Fibroblast of the conjunctiva (primary cell): ENCODE measurements around the gene COL26A1.
A peak's percentile ranks its signal among the peaks of the same experiment; 100 is the strongest.
"Not testable (repeated sequence)": the region's sequence is repeated elsewhere in the genome, so short reads cannot be mapped to it uniquely, and the experiment has no call there.

Experiments used
- DNase-seq: peaks from one replicate; pipeline ENCODE4 v3.0.0-alpha.2; 2010; ENCODE audit warnings: low read depth

COL26A1 gene

DNA sequence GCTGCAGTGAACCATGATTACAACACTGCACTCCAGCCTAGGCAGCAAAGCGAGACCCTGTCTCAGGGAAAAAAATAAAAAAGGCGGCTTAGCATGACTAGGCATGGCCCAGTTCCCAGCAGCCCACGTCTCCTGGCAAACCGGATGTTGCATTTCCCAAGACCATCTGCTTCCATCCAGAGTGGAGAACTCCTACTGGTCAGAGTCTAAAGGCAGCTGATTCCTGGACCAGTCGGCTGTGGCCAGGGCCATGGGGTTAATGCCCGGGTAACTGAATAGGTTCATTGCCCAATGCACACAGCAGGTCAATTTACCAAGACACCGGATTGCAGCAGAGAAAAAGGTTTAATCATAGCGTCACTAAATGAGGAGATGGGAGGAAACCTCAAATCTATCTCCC, 133.3 kb downstream of the COL26A1 start:
- no peak for DNase-seq

DNA sequence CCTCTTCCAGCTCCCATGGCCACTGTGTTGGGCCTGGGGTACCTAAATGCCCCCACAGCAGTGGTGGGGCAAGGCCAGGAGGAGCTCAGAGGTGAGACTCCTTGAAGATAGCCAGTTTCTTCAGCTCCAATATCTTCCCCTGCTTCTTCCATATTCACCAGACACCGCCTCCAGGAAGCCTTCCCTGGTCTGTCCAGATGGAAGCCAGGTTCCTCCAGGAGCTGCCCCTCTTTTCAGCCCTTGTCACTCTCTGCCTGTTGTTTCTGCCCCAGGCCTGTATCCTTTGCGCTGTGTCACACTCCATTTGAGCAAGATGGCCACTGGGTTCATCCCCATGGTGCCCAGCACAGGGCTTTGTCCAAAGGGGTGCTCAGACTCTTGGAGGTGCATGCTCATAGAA, 138.7 kb downstream of the COL26A1 start:
- no peak for DNase-seq

DNA sequence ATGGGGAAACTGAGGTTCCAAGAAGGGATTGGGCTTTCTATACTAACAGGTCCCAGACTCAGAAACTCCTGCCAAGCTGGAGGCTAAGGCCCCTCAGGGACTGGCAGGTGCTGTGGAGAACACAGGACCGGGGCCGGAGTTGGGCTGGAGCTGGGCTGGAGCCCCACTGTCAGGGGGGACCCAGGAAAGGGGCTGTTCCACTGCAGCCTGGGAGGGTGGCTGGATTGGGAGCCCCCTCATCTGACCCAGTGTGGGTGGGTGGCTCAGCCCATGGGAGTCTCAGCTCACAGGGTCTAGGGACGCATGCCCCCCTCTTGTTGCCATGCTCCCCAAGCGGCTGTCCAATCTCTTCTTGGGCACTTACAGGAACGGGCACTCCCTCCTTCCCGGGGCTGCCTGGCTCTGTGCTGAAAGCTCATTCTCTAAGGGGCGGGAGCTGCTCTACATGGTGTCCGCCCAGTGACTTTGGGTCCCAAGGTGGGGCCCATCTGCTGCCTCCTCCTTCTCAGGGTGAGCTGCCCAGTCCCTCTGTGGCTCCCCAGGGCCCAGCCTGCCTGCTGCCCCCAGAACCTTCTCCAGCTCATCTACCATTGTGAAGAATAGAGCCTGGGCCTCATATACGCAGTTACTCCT, 139.9 kb downstream of the COL26A1 start:
- DNase-seq: no peak

DNA sequence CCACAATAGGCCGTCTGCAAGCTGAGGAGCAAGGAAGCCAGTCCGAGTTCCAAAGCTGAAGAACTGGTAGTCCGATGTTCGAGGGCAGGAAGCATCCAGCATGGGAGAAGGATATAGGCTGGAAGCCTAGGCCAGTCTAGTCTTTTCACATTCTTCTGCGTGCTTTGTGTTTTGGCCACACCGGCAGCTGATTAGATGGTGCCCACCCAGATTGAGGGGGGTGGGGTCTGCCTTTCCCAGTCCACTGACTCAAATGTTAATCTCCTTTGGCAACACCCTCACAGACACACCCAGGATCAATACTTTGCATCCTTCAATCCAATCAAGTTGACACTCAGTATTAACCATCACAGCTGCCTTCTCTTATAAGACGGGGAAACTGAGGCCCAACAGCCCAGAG, 142.8 kb downstream of the COL26A1 start:
- not testable (repeated sequence) for DNase-seq

DNA sequence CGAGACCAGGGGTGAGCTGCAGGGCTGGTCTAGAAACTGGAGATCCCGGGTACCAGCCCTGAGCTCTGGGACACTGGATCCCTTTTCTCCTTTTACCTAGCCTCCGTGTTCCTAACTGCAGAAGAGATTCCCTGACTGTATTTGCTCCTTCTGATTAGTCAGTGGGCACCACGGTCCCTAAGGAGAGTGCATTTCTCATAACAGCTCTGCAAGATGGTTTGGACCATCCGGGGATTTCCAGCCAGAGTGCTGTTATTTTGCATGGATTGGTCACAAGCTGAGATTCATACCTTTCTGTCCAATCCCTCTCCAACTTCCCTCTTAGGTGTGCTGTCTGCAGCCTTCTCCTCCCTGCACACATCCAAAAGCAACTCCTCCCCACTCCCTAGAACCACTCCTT, 143.9 kb downstream of the COL26A1 start:
- DNase-seq: no peak

DNA sequence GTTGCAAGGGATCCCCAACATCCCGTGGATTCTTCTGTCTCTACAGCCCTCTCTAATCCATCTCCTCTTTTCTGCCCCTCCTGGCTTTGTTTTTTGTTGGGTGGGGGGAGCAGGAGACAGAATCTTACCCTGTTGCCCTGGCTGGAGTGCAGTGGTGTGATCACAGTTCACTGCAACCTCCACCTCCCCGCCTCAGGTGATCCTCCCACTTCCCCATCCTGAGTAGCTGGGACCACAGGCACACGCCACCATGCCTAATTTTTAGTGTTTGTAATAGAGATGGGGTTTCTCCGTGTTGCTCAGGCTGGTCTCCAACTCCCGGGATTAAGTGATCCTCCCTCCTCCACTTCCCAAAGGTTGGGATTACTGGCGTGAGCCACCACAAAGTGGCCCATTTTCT, 144.7 kb downstream of the COL26A1 start:
- no peak for DNase-seq

DNA sequence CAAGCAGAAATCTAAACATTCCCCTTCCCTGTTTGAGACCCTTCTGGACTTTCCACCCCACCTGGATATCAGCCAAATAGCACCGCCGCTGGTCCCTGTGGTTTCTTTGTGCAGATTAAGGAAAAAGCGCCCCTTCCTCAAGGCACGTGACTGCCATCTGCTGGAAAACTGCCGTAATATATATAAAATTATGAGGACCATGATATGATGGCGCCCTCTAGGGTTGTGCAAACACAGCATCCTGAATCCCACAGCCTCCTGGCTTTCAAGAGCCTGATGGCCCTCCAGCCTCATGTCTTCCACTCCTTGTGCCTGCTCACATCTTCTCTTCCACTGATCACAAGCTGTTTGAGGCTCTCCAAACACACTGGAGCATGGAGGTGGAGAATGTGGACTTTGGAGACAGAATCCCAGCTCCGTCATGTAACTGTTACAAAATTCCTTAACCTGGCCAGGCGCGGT, 145.1 kb downstream of the COL26A1 start:
- DNase-seq: peak; percentile 24

DNA sequence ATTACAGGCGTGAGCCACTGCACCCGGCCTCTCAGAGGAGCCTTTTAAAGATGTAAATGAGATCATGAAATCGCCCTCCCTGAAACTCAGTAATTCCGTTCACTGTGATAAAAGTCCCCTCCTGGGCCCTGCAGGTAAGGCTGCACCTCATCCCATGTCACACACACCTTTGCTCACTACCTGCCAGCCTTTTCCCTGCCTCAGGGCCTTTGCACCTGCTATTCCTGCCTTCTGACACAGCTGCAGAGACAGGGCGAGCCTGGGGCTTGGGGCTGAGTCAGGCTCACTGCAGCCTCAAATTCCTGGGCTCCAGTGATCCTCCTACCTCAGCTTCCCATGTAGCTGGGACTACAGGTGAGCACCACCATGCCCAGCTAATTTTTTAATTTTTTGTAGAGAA, 147.6 kb downstream of the COL26A1 start:
- no peak for DNase-seq

DNA sequence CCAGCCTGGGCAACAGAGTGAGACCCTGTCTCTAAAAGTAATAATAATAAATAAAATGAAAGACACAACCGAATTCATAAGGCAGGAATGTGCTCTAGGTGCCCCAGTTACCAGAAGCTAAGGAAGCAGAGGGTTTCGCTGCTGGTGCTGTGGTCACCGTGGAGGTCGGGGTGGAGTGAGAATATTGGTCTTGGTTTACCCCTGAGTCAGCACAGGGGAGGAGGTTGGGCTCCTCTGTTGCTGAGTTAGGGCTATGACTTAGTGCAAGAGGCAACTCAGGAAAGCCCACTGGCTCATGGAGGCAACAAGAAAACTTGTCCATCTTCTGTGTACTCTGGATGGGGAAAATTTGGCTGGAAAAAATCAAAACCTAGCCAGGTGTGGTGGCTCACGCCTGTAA, 149.3 kb downstream of the COL26A1 start:
- no peak for DNase-seq

DNA sequence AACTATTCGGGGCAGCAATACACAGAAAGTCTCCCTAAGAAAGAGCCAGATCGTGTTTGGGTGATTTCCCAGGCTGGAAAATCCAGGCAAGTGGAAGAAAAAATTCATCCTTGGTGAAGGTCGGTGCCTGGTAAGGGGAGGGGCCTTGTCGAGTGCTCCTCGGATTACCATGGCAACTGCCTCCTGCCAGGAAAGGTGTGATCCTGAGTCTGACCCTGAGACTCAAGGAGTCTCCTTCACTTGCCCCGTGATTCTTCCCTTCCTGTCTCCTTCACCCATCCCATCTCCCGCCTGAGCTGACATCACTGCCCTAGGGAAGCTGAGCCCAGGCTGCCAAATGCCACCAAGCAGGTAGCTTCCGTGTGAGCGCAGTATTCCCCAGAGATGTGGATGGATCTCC, 154.2 kb downstream of the COL26A1 start:
- no peak for DNase-seq

DNA sequence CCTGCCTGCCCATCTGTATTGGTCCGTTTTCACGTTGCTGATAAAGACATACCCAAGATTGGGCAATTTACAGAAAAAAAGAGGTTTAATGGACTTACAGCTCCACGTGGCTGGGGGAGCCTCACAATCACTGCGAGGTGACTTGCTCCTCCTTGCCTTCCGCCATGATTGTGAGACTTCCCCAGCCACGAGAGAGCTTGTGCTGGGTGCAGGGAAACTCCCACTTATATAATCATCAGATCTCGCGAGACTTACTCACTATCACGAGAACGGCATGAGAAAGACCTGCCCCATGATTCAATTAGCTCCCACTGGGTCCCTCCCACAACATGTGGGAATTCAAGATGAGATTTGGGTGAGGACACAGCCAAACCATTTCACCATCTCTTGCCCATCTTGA, 154.6 kb downstream of the COL26A1 start:
- DNase-seq: no peak

DNA sequence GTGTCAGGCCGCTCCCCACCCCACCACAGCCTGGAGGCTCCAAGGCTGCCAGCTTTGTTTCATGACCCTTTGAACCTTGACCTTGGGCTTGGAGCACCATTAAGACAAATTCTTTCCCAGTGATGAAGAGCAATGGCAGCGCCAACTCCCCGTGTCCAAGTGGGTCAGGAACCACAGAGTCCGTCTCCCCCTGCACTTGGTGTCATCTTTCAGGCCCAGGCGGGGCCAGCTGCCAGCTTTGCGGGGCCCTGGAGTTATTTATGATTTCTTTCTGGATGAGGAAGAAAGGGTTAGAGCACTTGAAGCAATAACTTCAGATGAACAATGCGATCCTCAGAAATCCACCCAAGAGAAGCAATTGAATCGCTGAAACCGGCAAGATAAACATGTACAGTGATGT, 155.7 kb downstream of the COL26A1 start:
- peak; percentile 44 for DNase-seq

DNA sequence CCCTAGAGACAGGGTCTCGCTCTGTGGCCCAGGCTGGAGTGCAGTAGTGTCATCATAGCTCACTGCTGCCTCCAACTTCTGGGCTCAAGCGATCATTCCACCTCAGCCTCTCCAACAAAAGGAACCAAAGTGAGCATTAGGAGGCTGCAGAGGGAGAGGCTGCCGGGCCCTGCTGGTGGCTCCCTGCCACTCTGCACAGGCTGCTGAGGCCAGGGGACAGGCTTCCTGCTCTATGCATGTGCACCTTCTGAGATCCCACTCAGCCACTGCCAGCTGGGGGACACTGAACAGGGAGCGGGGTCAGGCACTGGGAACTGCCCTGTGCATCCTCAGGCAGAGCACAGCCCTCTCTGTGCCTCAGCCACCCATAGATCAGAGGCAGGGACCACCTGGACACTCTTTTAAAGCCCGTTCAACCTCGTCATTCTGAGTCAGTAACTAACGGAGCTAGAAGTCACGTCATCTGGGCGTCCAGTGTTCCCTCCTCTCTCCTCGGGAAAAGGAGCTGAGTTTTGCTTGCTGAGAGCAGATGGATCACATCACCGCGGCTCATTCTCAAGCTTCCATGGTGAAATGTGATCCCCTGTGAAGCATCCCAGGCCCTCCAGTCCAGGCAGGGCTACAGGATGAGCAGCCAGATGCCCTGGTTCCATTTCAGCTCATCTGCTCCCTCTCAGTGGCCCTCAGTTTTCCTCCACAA, 156.8 kb downstream of the COL26A1 start:
- peak; percentile 36 for DNase-seq

DNA sequence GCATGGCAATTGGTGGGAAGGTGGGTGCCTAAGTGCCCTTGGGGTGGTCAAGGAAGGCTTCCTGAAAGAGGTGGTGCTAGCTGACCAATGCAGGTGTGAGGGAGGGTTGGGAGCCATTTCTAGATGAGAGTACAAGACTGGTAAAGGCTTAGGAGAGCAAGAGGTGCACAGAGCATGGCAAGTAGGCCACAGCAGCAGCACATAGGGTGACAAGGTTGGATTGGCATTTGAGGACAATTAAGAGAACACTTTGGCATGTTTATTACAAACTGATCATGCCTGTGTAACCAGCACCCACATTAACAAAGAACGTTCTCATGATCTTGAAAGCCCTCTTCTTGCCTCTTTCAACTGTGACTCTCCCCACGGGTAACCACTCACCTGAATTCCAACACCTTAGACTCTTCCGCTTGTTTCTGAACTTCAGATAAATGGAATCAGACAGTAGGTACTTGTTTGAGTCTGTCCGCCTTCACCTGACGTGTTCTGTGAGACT, 158.8 kb downstream of the COL26A1 start:
- DNase-seq: no peak

DNA sequence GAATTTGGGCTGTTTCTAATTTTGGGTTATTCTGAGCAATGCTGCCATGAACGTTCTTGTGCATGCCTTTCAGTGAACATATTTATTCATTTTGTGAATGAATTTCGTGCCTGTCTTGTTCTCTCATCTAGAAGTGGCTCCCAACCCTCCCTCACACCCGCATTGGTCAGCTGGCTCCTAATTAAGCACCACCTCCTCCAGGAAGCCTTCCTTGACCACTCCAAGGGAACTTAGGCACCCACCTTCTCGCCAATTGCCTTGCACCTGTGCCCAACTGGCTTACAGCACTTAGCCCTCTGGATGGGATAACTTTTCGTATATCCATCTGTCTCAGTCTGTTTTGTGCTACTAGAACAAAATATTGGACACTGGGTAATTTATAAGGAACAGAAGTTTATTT, 159.3 kb downstream of the COL26A1 start:
- no peak for DNase-seq

DNA sequence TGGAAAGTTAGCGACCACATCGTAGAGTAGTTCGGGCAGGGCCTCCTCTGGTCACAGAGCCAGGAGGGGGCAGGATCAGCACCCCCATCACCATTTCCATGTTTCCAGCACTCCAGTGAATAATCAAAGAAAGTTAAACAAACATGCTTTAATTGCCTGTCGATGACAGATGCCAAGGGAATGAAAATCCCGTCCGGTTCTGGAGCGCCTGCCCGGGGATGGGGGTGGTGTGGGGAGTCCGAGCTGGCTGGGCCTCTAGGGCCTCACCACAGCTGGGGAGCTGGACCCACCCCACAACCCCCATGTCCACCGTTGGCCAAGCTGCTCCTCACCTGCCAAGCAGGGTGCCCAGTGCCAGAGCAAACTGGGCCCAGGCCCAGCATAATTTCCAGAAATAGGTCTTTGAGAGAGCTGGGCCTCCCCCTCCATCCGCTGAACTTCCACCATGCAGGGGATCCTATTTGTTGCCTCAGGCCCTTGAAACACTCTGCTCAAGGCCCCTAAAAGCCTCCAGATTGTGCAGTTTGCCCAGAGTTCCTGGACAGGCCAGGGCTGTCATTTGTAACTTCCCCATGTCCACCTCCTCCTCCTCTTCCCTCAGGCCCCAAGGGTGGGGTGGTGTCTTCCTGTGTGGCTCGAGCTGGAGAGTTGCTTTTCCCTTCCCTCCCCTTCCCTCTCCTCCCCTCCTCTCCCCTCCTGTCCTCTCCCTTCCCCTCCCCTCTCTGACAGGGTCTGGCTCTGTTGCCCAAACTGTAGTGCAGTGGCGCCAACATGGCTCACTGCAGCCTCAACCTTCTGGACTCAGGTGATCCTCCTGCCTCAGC, 165.4 kb downstream of the COL26A1 start:
- DNase-seq: no peak

DNA sequence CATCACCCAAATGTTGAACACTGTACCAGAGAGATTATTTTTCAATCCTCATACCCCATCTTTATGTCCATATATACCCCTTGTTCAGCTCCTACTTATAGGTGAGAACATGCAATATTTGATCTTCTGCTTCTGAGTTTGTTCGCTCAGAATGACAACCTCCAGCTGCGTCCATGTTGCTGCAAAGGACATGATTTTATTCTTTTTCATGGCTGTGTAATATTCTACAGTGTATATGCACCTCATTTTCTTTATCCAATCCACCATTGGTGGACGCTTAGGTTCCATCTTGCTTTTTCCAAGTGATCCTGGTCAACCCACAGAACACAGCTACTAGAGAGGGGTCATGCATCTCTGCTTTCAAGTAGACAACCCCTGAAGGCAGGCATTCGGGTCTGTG, 166.9 kb downstream of the COL26A1 start:
- no peak for DNase-seq

DNA sequence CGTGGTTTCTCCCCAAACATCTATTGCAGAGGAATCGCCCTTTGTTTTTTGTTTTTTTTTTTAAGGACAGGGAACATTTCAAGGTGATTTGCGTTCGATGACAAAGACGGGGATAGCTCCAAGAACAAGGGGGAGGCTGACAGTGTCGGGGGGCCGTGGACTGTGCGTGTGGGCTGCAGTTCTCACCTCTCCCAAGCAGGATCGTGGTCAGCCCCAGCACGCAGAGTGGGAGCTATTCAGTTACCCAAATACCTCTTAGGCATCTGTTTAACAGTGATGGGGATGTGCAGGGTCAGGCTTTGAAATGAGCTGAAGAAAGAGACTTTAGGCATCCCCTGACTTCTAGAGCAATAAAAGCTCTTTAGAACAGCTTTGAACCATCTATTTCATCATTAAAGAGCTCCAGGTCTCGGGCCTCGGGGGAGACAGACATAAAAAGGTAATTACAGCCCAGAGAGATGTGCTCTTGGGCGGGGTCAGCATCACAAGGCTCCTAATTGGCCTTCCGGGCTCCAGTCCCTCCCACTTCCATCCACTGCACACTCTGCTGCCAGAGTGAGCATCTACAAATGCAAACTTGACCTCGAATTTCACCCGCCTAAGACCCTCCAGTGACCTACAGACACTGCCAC, 169.2 kb downstream of the COL26A1 start:
- DNase-seq: no peak

DNA sequence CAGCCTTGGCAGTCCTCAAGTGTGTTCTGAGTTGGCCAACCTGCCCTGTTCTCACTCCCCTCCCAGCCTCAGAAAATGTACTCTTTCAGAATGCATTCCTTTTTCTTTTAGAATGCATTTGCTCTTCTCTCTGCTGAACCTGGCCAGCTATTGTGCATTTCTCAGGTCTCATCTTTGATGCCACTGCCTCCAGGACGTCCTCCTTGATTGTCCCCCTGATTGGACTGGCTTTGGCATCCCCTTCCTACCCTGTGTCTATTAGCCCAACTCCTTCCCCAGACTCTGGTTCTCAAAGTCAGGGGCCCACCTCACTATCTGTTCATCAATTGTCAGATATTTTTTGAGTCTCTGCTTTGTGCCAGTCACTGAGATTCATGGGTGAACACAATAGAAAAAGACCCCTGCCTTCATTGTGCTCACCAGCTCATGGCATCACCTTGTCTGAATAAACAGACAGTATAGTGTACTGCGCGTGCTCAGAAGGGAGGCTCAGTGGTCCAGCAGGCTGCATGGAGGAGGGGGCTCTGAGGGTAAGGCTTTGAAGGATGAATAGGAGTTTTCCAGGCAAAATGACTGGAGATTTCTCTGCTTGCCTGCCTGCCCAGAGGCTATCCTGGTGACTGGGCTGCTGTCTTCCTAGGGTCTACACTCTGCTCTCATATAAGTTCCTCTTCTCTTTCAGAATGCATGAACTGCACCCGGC, 169.9 kb downstream of the COL26A1 start:
- no peak for DNase-seq

DNA sequence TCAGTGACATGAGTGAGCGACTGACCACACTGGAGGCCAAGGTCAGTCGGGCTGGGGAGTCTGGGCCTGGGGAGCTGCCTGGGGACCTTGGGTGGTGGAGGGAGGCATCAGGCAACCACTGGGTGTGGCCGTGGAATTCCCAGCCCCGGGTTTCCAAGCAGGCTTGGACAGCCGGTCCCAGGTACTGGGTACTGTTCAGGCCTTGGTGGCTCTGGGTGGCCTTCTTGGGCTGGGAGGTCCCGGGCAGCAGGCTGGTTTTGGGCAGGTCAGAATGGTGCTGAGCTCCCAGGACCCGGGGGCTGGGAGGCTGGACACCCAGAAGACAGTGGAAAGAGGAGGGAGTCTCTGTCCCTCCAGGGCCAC, 170.4 kb downstream of the COL26A1 start:
- no peak for DNase-seq

DNA sequence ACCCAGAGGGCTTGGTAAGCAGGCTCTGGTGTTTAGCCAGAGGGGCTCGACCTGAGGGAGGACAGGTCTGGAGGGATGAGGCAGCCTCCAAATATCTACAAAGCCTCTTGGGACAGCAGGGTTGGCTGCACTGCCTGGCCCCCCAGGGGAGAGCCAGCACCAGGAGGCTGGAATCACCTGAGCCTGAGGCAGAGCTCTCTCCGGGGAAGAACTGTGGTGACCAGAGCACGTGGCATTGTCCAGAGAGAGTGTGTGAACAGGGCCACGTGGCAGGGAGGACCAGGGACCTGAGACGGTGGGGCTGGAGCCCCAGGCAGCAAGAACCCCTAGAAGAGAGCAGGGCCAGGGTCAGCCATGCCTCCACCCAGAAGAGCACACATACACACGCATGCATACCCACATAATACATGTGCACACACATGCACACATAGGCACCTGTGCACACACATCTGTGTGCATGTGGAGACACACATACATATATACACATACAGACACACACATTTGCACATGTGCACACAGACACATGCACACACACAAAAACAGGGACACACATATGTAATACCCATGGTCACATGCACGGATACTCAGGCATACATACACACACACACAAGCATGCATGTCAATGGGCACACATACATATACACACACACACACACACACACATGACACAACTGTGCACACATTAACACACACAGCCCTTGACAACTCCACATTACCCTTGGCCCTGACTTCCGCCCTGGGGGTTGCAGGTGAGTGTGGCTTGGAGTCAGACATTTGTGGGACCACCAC, 171.5 kb downstream of the COL26A1 start:
- no peak for DNase-seq
